Measurements from ENCODE around the gene CORO2A.

The CORO2A gene

DNA sequence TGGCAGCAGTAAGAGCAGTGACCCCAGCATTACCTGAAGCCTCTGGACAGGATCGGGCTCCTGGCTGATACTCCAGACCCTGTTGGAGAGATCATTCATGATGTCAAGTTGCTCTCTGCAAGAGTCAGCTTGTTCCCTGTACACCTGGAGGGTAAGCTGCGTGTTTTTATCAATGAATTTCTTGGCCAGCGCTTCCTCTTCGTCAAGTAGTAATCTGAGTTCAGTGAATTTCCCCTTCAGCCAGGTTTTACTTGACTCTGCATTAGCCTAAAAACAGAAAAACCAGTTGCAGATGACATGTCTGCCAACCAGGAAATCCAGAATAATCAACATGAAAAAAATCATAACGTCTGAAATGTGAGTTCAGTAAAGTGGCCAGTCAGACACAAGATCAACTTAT, 92.5 kb downstream of the CORO2A start:
- CTCF ChIA-PET = interaction anchor here (0.9 to 1.0 kb wide), 2 partner anchors 105 to 163 kb away, joined by 3 to 4 read pairs; no protein-coding TSS in a partner anchor
- no peak for DNase-seq (ENCODE audit: low read depth, low spot score)

DNA sequence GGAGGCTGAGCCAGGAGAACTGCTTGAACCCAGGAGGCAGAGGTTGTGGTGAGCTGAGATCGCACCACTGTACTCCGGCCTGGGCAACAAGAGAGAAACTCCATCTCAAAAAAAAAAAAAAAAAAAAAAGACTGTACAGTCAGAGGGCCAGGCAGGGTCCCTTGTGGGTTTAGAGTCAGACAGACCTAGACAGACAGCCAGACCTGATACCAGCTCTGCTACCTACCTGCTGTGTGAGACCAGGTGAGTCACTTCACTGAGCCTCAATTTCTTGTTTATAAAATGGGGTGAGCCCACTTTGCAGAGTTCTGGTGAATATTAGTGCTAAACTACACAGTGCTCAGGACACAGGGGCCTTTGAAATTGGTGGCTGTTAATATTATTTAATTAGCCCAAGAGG, 93.1 kb downstream of the CORO2A start:
- TF ChIP-seq, protein P1, sequence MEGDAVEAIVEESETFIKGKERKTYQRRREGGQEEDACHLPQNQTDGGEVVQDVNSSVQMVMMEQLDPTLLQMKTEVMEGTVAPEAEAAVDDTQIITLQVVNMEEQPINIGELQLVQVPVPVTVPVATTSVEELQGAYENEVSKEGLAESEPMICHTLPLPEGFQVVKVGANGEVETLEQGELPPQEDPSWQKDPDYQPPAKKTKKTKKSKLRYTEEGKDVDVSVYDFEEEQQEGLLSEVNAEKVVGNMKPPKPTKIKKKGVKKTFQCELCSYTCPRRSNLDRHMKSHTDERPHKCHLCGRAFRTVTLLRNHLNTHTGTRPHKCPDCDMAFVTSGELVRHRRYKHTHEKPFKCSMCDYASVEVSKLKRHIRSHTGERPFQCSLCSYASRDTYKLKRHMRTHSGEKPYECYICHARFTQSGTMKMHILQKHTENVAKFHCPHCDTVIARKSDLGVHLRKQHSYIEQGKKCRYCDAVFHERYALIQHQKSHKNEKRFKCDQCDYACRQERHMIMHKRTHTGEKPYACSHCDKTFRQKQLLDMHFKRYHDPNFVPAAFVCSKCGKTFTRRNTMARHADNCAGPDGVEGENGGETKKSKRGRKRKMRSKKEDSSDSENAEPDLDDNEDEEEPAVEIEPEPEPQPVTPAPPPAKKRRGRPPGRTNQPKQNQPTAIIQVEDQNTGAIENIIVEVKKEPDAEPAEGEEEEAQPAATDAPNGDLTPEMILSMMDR (IDR thresholded peaks at IDR 0.05; ENCODE audit: insufficient read depth, low read length, missing control alignments) = no peak
- CTCF ChIA-PET = no interaction called here
- POLR2A ChIA-PET = no interaction called here
- no peak for DNase-seq (ENCODE audit: low read depth, low spot score)
- no peak overlapping the region for H3K4me3 ChIP-seq (ENCODE audit: low read depth, low read length)

More for the DNA sequence above, 92.5 kb downstream of the CORO2A start:
- TF ChIP-seq, protein P1 (IDR thresholded peaks at IDR 0.05; ENCODE audit: insufficient read depth, low read length, missing control alignments) = no peak
- H3K4me3 ChIP-seq (ENCODE audit: low read depth, low read length) = no peak overlapping the region
- POLR2A ChIA-PET = no interaction called here

DNA sequence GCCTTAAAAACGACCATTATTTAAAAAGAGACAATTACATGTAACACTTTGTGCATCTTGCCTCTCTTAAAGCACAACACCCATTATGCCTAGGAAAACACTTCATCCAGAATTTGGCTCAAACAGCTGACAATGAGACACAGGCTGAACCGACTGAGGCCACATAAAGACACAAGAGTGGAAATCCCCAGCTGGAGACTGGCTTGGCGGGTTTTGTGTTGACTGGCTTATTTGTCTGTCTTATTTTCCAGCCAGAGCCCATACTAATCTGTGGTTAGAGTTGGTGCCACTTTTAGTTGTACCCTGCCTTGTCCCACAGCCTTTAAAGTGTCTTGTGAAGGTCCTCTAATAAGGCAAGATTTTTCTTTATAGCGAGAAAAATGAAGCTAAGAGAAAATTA, 94.6 kb downstream of the CORO2A start:
- TF ChIP-seq, protein P1 (IDR thresholded peaks at IDR 0.05; ENCODE audit: insufficient read depth, low read length, missing control alignments) = no peak
- DNase-seq (ENCODE audit: low read depth, low spot score) = no peak
- ChIA-PET CTCF (interaction anchor here (0.8 to 1.1 kb wide), 6 partner anchors 11 to 166 kb away, joined by 3 to 4 read pairs (median 3); no protein-coding TSS in a partner anchor), POLR2A (interaction anchor here (1.2 kb wide), 1 partner anchor 12 kb away, joined by 4 read pairs; no protein-coding TSS in a partner anchor)
- H3K4me3 ChIP-seq (ENCODE audit: low read depth, low read length) = no peak overlapping the region

DNA sequence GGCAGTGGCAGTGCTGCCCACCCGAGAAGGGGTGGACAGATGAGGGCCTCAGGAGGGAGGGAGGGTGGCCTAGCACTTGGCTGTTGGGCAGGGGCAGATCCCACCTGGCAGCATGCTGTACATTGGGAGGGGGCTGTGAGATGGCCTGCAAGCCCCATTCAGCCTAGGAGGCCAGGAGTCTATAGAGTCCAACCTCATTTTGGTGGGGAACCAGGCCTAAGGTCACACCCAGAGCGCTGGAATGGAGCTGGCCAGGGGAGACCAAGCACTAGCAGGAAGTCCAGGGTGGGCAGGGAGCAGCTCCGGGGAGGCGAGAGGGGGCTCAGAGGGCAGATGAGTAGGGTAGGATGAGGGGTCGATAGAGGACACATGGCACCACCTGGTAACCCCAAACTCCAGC, 96.3 kb downstream of the CORO2A start:
- ChIA-PET POLR2A (no interaction called here), CTCF (interaction anchor here (2.5 kb wide), 1 partner anchor 22 kb away, joined by 6 read pairs; no protein-coding TSS in a partner anchor)
- no peak for DNase-seq (ENCODE audit: low read depth, low spot score)
- TF ChIP-seq, protein P1 (IDR thresholded peaks at IDR 0.05; ENCODE audit: insufficient read depth, low read length, missing control alignments) = no peak
- no peak overlapping the region for H3K4me3 ChIP-seq (ENCODE audit: low read depth, low read length)

DNA sequence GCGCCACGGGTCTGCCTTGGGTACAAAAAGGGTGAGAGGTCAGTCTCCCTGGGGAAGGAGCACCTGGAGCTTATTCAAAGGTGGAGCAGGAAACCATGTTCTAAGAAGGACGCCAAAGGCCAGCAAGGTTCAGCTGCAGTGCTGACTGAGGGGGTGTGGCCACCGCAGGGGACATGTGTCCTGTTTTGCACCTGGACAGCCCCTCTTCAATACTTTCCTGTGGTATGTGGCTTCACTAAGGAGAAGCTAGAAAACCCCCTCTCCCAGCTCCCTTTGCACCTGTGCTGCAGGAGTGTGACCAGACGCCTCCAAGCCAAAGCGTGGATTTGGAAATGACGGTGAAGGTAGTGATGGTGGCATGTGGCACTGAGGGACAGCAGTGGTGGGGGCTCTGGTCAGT, 97.0 kb downstream of the CORO2A start:
- no peak for DNase-seq (ENCODE audit: low read depth, low spot score)
- TF ChIP-seq, protein P1 (IDR thresholded peaks at IDR 0.05; ENCODE audit: insufficient read depth, low read length, missing control alignments) = no peak
- ChIA-PET CTCF (interaction anchor here (2.5 kb wide), 1 partner anchor 21 kb away, joined by 6 read pairs; no protein-coding TSS in a partner anchor), POLR2A (no interaction called here)
- no peak overlapping the region for H3K4me3 ChIP-seq (ENCODE audit: low read depth, low read length)

DNA sequence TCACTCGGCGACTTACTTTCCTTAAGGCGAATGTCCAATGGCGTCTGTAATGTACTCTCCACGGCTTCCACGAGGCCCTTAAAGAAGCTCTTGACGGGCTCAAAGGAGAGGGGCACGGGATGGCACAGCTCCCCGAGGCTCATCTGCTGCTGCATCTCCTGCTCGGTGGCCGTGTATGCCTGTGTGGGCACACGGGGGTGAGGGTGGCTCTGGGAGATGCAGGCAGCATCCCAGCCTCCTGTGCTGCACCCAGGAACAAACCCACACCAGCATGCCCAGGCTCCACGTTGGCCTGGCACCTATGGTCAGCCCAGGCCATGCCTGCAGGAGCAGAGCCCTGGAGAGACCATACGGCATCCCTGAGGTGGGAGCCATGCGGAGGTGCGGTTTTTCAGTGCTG, 97.6 kb downstream of the CORO2A start:
- ChIA-PET POLR2A (no interaction called here), CTCF (interaction anchor here (0.8 to 2.5 kb wide), 2 partner anchors 21 to 24 kb away, joined by 3 to 6 read pairs; partner anchors contain the start of gene TRIM14)
- no peak overlapping the region for H3K4me3 ChIP-seq (ENCODE audit: low read depth, low read length)

More for the DNA sequence above, 97.6 kb downstream of the CORO2A start:
- no peak for DNase-seq (ENCODE audit: low read depth, low spot score)
- TF ChIP-seq, protein P1 (IDR thresholded peaks at IDR 0.05; ENCODE audit: insufficient read depth, low read length, missing control alignments) = no peak
